GM12878 (cell line): ENCODE data around the gene ERO1B. TPM values are rescaled to one million over a fixed set of nuclear protein-coding genes. Genes with fewer than 3 reads are reported as not detected.

ENCODE experiments used
- ATAC-seq: fragments of 200-7000 bp; cut with Tn5 transposase; 3 replicates; pipeline ENCODE4 v1.9.1; 2020; ENCODE audit warnings: mild to moderate bottlenecking, moderate library complexity
- BruUV-seq: library from RNA; stranded (reverse); fragments of 400-500 nt; replicated peaks from 2 replicates; lab custom pipeline; 2021; lab: Mats Ljungman, UMichigan
- CTCF ChIA-PET: fragments of 300-600 bp; sonication (Branson Sonifier 250); formaldehyde crosslinking; extraction: SDS; loops from one replicate; lab custom pipeline; 2021; ENCODE audit warnings: inconsistent platforms; lab: Yijun Ruan, JAX
- POLR2A ChIA-PET: fragments of 350-600 bp; formaldehyde crosslinking; extraction: SDS; loops from one replicate; lab custom pipeline; 2021; ENCODE audit warnings: inconsistent platforms; lab: Charles Lee
- RAD21 ChIA-PET: fragments of 300-600 bp; sonication (Branson Sonifier 250); formaldehyde crosslinking; loops from one replicate; lab custom pipeline; 2023; ENCODE audit warnings: antibody characterized with exemption; ENCODE audit not compliant: unreplicated experiment; lab: Charles Lee
- SMC1A ChIA-PET: fragments of 300-600 bp; sonication (Branson Sonifier 250); formaldehyde crosslinking; loops from one replicate; lab custom pipeline; 2023; ENCODE audit not compliant: unreplicated experiment, uncharacterized antibody; lab: Charles Lee
- DNase-seq: peaks from one replicate; pipeline ENCODE4 v3.0.0-alpha.2; 2011; ENCODE audit warnings: low read depth, low spot score
- FAIRE-seq: peaks from 3 replicates; lab custom pipeline; 2011; peaks lifted over from hg19 to GRCh38; lab: Jason Lieb, UNC
- H2AFZ ChIP-seq: 2 replicates; pipeline ENCODE4 v1.6.0; 2011; ENCODE audit warnings: low read depth, low read length, control low read depth; ENCODE audit not compliant: control insufficient read depth
- H3K27ac ChIP-seq: 2 replicates; pipeline ENCODE4 v1.5.1; 2011; ENCODE audit warnings: control low read depth; ENCODE audit not compliant: control insufficient read depth, insufficient read depth
- H3K27me3 ChIP-seq, 2 experiments: replicated peaks in 1 of 2; 2 replicates each; pipeline versions ENCODE4 v1.6.0 to v1.6.1; 2011; ENCODE audit warnings: low read length in 1 of 2; ENCODE audit not compliant: control insufficient read depth in 2 of 2, insufficient read depth in 2 of 2
- H3K36me3 ChIP-seq, 2 experiments: 2 replicates each; pipeline ENCODE4 v1.5.1; 2011; ENCODE audit warnings: low read length in 1 of 2; ENCODE audit not compliant: control insufficient read depth in 2 of 2, insufficient read depth in 2 of 2
- H3K4me1 ChIP-seq: 2 replicates; pipeline ENCODE4 v1.6.1; 2011; ENCODE audit warnings: mild to moderate bottlenecking, low read length, moderate library complexity, mixed read lengths; ENCODE audit not compliant: control insufficient read depth, insufficient read depth
- H3K4me2 ChIP-seq: 2 replicates; pipeline ENCODE4 v1.6.0; 2011; ENCODE audit warnings: control low read depth; ENCODE audit not compliant: control insufficient read depth, insufficient read depth
- H3K4me3 ChIP-seq: fragments of 200-600 bp; sonication (generic); 2 replicates; pipeline ENCODE4 v1.5.1; 2016
- H3K79me2 ChIP-seq: 2 replicates; pipeline ENCODE4 v1.6.0; 2011; ENCODE audit warnings: low read length; ENCODE audit not compliant: control insufficient read depth, insufficient read depth
- H3K9ac ChIP-seq: 2 replicates; pipeline ENCODE4 v1.8.0; 2011; ENCODE audit warnings: low read length, control low read depth, mixed read lengths; ENCODE audit not compliant: control insufficient read depth, insufficient read depth
- H3K9me3 ChIP-seq: replicated peaks from 3 replicates; pipeline ENCODE4 v1.5.1; 2011; ENCODE audit warnings: mild to moderate bottlenecking, low read length; ENCODE audit not compliant: control insufficient read depth, insufficient read depth
- H4K20me1 ChIP-seq: 2 replicates; pipeline ENCODE4 v1.6.0; 2011; ENCODE audit not compliant: control insufficient read depth, insufficient read depth
- CREB1 ChIP-seq: IDR thresholded peaks from 2 replicates; pipeline ENCODE4 v1.6.1; 2012; ENCODE audit warnings: low read depth, mild to moderate bottlenecking, inconsistent platforms
- EED ChIP-seq: sonication (generic); IDR thresholded peaks from 2 replicates; pipeline ENCODE4 v1.6.1; 2016; ENCODE audit warnings: antibody characterized with exemption, low read depth
- POLR2AphosphoS5 ChIP-seq: IDR thresholded peaks from 2 replicates; pipeline ENCODE4 v1.6.1; 2011; ENCODE audit warnings: mild to moderate bottlenecking, low read length, inconsistent platforms
- RBBP5 ChIP-seq: fragments of 200-600 bp; sonication (generic); conservative IDR thresholded peaks from 2 replicates; pipeline ENCODE4 v1.6.1; 2016
- SMC3 ChIP-seq: IDR thresholded peaks from 2 replicates; pipeline ENCODE4 v1.6.1; 2011; ENCODE audit warnings: low read length, improper control_type of control experiment, borderline replicate concordance
- WGBS: methylation state at CpG from one replicate; pipeline ENCODE4 v1.1.6; 2016; ENCODE audit warnings: low lambda C conversion rate; ENCODE audit not compliant: insufficient replicate concordance, insufficient coverage; ENCODE audit errors: missing lambda C conversion rate; 5-methylcytosine and 5-hydroxymethylcytosine counted together
- in situ Hi-C: fragments of 300-500 bp; cut with MboI; formaldehyde crosslinking; loops from 9 replicates; pipeline ENCODE4 v1.14.3; 2018; ENCODE audit warnings: mixed read lengths
- intact Hi-C: fragments of 100-400 bp; cut with micrococcal nuclease; formaldehyde crosslinking; loops from one replicate; pipeline ENCODE4 v1.14.2; 2022; ENCODE audit not compliant: unreplicated experiment
- polyA plus RNA-seq, 11 experiments: library from polyadenylated mRNA; depleted of rRNA in 4 of 11; unstranded in 6 of 11; stranded (reverse) in 5 of 11; fragments of >200 nt; fragmentation: Nextera tagmentation in 4 of 11; fragmentation: Illumina TruSeq in 1 of 11; extraction: Ambion mirVana in 4 of 11; extraction: Trizol in 1 of 11; gene quantifications; 1 replicate in 1 of 11; 2 replicates in 10 of 11; pipeline versions ENCODE4 v1.2.1 to v1.2.3, GENCODE V29; 2011 to 2016; ENCODE audit warnings: inconsistent platforms in 2 of 11, missing spikeins in 2 of 11, low read depth in 1 of 11
- total RNA-seq, 4 experiments: library from RNA; depleted of rRNA in 3 of 4; stranded (reverse); fragments of >200 nt in 3 of 4; fragmentation: Illumina TruSeq in 1 of 4; extraction: Trizol in 1 of 4; gene quantifications; 2 replicates each; pipeline versions ENCODE4 v1.2.1 to v1.2.3, GENCODE V29; 2013 to 2021
- TF ChIP-seq, protein P1 (sequence below): IDR thresholded peaks from 2 replicates; pipeline ENCODE4 v1.6.1; 2011; ENCODE audit warnings: borderline replicate concordance, low read depth, mild to moderate bottlenecking, moderate library complexity, low read length; ENCODE audit not compliant: insufficient read depth, poor library complexity, severe bottlenecking
- TF ChIP-seq, protein P2 (sequence below): fragments of 450-650 bp; IDR thresholded peaks from 2 replicates; pipeline ENCODE4 v1.6.1; 2017; ENCODE audit warnings: mild to moderate bottlenecking, low read depth, inconsistent platforms; ENCODE audit not compliant: poor library complexity, severe bottlenecking

ERO1B gene
- total and polyA plus RNA-seq, 10 of the 15 experiments (the other 5 are each of a cell fraction or from before 2014, with no cell fraction given), result 9.0 to 30.9 (median 23.0) TPM

DNA sequence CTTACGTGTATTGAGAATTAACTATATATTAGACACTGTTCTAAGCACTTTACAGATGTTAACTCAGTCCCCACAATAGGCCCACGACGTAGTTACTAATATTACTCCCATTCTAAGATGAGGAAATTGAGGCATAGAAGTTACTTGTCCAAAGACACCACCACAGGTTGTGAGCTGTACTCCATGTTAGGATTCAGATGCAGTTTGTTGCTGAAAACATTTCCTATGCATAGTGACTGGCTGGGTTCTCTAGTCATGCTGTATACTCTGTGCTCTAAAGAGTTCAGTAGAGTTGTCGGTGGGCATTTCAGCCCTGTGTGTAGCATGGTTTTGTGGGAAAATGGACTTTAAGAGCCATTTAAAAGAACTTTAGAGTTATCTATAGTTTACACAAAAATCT, 74.2 kb downstream of the ERO1B start:
- no peak for FAIRE-seq
- H3K36me3 ChIP-seq, result peaks cover 2 to 14% of the 10 kb centered on the region in 2 experiments; a peak in 3 of 4 replicates
- no peak overlapping the region for H3K4me3 ChIP-seq
- H3K9ac ChIP-seq, result no peak overlapping the region
- H3K27ac ChIP-seq, result no peak overlapping the region
- ChIA-PET SMC1A (interaction anchor here (1.3 to 1.5 kb wide), 2 partner anchors 11 to 36 kb away, joined by 3 to 4 read pairs; no protein-coding TSS in a partner anchor), CTCF (interaction anchor here (1.0 to 1.4 kb wide), 3 partner anchors 11 to 103 kb away, joined by 3 to 4 read pairs (median 3); no protein-coding TSS in a partner anchor), POLR2A (interaction anchor here (0.6 to 0.8 kb wide), 2 partner anchors 77 to 187 kb away, joined by 3 read pairs; no protein-coding TSS in a partner anchor), RAD21 (no interaction called here)
- no peak overlapping the region for H3K4me2 ChIP-seq
- in situ Hi-C loops (no loop called here), intact Hi-C loops (loop anchor here (10.0 kb wide), 1 partner anchor 103 kb away; no protein-coding TSS in a partner anchor)
- H3K4me1 ChIP-seq, result no peaks in the 10 kb centered on the region
- 96% methylated on average over 4 of the region's 4 CpGs for WGBS
- H4K20me1 ChIP-seq, result no peaks in the 10 kb centered on the region
- H3K9me3 ChIP-seq, result peaks cover 3% of the 10 kb centered on the region
- no peaks in the 10 kb centered on the region for H3K27me3 ChIP-seq
- BruUV-seq, result no TSS peak
- peak; percentile 19; the same call in 1 of the 3 replicates for ATAC-seq
- DNase-seq, result no peak
- no peaks in the 10 kb centered on the region for H3K79me2 ChIP-seq
- H2AFZ ChIP-seq, result no peak overlapping the region
- TF ChIP-seq CREB1, result no peak
- TF ChIP-seq, protein P1, sequence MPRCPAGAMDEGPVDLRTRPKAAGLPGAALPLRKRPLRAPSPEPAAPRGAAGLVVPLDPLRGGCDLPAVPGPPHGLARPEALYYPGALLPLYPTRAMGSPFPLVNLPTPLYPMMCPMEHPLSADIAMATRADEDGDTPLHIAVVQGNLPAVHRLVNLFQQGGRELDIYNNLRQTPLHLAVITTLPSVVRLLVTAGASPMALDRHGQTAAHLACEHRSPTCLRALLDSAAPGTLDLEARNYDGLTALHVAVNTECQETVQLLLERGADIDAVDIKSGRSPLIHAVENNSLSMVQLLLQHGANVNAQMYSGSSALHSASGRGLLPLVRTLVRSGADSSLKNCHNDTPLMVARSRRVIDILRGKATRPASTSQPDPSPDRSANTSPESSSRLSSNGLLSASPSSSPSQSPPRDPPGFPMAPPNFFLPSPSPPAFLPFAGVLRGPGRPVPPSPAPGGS, result no peak
- TF ChIP-seq RBBP5, result no peak
- TF ChIP-seq SMC3, result no peak
- no peak for TF ChIP-seq EED
- TF ChIP-seq, protein P2, sequence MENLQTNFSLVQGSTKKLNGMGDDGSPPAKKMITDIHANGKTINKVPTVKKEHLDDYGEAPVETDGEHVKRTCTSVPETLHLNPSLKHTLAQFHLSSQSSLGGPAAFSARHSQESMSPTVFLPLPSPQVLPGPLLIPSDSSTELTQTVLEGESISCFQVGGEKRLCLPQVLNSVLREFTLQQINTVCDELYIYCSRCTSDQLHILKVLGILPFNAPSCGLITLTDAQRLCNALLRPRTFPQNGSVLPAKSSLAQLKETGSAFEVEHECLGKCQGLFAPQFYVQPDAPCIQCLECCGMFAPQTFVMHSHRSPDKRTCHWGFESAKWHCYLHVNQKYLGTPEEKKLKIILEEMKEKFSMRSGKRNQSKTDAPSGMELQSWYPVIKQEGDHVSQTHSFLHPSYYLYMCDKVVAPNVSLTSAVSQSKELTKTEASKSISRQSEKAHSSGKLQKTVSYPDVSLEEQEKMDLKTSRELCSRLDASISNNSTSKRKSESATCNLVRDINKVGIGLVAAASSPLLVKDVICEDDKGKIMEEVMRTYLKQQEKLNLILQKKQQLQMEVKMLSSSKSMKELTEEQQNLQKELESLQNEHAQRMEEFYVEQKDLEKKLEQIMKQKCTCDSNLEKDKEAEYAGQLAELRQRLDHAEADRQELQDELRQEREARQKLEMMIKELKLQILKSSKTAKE, result no peak
- TF ChIP-seq POLR2AphosphoS5, result peak; percentile 24; the same call in 1 of the 2 replicates
